Stimulated activated CD4-positive, alpha-beta T cell treated with anti-CD3 and anti-CD28 coated beads, Interleukin-1b, Interleukin-23, amount 100 ng/mL, for 24 hours (primary cell): ENCODE measurements around the gene ITSN2.

ENCODE experiments used
- DNase-seq, 4 experiments: peaks; one replicate each; pipeline ENCODE4 v3.0.0-alpha.2; 2020; ENCODE audit warnings: low read depth in 4 of 4, low spot score in 1 of 4

Gene ITSN2

DNA sequence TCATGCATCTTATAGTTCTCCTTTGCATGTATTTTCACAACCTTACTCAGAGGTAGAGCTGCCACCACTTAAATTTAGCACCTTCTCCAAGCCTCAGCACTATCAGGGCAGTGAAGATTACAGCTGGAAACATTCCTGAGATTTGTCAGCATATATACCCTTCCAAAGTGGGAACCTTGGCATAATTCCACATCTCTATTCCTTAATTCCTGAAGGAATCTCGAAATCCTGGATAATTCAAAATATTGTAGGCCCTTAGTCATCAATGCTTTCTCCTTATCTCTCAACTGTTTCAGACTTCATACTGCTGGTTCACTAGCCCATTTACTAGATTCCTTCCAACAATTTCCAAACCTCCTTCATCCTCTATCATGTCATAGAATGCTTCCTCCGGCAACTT is 87.4 kb downstream of the ITSN2 start:
- no peak for DNase-seq

DNA sequence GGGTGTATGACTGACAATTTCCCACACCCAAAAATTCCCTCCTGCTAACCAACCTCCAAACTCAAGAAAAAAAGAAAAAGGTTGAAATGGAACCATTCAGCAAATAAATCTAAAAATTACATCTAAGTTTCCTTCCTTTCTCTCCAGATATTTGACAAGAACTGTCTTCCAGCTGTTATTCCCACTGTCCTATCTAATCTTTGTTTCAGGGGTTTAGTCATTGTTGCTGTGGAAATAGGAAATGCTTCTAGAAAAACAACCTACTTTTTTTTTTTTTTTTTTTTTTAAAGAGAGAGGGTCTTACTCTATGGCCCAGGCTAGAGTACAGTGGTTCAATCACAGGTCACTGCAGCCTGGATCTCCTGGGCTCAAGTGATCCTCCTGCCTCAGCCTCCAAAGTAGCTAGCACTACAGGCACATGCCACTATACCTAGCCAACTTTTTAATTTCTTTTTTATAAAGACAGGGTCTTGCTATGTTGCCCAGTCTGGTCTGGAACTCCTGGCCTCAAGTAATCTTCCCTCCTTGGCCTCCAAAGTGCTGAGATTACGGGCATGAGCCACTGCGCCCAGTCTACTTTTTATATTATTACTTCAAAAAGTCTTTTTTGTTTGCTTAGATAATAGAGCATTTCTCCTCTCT is 88.1 kb downstream of the ITSN2 start:
- no peak for DNase-seq

DNA sequence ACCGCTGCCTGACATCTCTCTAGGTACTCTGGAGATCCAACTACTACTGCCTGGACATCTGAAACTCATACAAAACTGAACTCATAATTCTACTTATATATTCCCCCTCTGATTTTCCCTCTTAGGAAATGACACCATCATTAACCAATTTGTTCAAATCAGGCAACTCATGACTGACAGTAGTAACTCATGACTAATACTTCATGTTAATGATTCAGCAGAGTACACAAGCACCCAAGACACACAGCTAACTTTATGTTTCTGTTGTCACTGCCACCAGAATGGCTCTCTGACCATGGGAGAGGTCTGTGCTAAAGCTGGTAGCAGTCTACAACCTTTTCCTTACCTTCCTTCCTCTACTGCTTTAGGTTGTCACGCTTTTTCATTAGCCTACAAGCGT is 91.1 kb downstream of the ITSN2 start:
- no peak for DNase-seq

DNA sequence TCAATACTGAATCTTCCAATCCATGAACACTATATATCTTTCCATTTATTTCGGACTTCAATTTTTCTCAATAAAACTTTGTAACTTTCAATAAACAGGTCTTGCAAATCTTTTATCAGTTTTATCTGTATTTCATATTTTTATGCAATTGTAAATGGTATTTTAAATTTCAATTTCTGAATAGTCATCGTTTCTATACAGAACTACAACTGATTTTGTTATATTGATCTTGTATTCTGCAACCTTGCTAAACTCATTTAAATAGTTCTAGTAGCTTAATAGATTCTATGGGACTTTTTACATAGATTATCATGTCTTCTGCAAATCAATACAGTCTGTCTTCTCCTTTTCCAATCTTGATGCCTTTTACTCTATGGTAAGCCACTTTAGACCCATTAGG is 95.1 kb downstream of the ITSN2 start:
- DNase-seq: no peak

DNA sequence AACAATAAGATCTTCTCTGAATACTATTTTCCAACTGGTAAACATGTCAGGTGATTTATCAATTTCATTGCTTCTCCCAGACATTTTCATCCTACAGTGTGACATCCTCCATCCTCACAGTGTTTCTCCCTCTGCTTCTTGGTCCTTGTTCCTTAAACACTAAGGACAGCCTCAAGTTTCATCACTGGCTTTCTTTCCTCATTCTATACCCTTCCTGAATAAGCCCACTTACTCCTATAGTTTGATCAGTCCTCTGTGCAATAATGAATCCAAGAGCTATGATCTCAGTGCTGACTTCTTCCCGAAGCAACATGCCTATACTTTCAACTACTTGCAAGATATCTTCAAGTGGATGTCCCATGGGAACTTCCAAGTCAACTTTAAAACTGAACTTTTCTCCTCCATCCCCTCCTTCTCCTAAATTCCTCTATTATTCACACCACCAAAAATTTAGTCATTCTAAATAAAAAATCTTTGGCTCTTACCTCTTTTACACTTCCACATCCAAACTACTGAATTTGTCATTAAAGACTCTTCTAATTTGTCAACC is 97.8 kb downstream of the ITSN2 start:
- DNase-seq: no peak

DNA sequence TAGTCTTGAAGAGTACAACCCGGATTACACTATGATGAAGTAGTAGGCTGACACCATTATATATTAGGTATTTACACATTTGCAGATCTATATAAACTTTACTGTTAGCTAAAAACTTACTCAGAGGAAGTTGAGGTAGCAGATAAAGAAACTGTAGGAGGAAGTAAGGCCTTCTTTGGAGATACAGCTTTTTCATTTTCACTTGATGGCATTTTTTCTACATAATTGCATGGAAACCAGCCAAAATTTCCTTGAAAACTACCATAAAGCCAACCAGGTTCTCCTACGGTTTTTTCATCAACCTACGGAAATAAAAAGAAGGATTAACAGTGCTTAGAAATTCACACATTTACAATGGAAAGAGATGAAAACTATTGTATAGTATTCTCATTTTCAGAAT is 98.9 kb downstream of the ITSN2 start:
- DNase-seq: no peak

DNA sequence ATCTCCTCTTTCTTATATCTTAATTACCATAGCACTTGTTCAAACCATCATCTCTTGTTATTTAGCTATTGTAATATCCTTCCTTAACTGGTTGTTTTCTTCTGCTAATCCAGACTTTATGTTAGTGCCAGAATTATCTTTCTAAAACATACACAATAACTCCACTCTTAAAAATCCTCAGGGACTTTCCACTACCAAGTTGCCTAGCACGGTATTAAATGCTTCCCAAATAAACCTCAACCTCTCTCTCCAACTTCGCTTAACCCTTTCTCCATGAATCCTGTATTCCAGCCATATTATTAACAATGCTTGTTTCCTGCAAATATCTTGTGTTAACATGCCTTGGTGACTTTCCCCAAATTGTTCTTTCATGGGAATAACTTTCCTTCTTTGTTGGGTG is 101.0 kb downstream of the ITSN2 start:
- DNase-seq: no peak

DNA sequence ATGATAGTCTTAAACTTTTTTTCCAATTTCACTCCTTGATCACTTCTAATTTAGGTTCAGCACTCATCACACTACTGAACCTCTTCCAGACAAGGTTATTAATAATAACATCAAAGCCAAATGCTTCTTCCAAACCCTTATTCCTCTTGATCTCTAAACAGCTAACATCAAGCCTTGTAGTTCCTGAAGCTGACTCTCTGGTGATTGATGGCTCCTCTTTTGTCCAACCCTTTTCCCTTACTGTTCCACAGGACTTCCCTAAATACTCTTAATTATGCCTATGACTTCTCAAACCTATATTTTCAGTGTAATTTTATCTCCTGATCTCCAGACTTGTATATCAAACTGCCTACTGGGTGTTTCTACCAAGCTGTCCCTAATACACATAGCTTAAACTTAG is 101.6 kb downstream of the ITSN2 start:
- no peak for DNase-seq

DNA sequence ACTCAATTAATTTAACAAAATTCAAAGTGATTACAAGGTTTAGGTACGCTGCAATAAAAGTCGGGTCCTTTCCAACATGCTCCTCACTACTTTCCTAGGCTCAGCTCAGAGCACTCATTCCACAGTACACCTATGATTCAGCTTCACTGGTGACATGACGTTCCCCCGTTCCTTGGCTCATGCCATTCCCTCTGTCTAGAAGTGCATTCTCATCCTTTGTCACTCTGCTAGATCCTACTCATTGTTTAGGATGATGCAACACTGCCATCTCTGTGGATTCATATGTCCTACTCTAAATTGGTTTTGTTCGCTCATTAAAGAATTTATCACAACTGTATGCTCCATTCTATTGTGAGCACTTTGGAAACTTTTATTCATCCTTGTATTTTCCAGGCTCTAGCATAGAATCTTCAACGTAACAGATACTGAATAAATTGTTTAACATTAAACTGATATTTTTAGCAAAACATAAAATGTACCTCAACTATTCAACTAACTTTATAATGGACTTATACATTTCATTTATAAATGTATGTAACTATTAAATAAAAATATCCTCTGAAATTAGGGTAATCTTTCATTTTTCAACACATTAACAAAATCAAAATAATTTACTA is 106.9 kb downstream of the ITSN2 start:
- no peak for DNase-seq

DNA sequence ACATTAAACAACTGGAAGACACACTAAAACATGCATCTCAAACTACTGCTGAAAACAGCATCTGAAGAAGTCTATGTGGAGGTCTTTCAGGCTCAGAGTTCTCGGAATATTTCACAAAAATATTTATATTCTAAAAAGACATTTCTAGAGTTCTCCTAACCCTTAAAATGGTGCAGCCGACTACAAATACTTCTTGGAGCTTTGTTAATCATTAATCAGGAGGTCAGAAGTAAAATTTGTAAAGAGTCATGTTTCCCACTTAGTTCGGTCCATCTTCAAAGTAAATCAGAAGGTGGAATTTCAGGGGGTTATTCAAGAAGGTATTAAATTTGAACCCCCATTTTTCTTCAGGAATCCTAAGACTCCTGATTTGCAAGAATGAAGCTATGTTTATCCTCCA is 112.7 kb downstream of the ITSN2 start:
- DNase-seq: no peak

DNA sequence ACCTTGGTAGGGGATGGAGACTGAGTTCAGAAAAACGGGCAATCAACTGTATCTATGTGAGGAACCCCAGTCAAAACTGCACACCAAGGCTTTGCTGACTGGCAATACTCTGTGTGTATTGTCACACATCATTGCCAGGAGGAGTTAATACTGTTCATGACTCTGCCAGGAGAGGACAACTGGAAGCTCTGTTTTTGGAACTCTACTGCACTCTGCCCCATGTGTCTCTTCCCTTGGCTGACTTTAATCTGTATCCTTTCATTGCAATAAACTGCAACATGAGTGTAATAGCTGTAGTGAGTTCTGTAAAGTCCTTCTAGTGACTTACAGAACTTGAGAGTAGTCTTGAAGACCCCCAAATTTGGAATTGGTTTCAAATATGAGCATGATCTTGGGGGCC is 113.2 kb downstream of the ITSN2 start:
- DNase-seq: no peak

DNA sequence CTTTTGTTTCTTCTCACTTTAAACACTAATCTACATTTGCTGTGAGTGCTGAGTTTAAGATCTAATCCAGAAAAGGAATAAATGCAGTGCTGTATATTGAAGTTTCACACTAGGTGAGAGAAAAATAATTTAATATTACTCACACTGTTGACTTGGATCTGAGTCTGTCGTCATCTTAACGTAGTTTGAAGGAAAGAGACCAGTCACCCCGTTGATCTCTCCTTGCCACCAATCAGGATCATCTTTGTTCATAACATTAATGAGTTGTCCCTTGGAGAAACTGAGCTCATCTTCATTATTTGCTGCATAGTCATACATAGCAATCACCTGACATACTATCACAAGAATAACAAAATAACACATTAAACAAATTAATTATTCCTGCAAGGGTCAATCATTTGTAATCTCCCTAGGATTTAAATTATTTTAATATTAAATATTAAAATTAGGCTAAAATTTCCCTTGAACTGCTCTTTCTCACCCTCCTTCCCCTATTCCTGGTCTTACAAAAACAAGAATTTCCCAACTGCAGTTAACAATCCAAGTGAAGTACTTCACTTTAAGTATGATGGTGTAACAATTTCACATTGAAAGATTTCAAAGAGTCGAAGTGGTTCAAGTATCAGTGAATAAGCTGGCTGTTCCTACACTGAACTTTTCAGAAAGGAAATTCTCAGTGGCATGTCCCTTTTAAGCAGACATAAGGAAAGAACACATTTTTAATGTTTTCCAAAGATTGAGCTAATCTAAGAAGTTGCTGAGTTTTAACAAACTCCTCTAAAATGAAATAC is 114.2 kb downstream of the ITSN2 start:
- DNase-seq: no peak

DNA sequence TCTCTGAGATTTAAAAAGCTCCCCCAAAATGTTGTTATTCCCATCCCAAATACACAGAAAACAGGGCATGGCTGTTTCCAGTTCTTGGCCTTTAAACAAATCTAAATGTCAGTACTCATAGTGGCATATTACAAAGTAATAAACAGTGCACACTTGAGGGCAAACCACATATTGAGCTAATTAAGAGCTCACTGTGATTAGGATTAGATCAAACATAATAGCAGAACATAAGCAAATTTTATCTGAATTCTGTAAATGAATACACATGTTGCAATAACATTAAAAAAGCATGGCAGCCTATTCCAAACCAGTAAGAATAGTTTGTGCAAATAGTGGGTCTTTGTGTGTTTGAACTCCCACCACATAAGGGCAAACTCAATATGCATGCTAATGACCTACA is 118.8 kb downstream of the ITSN2 start:
- no peak for DNase-seq

DNA sequence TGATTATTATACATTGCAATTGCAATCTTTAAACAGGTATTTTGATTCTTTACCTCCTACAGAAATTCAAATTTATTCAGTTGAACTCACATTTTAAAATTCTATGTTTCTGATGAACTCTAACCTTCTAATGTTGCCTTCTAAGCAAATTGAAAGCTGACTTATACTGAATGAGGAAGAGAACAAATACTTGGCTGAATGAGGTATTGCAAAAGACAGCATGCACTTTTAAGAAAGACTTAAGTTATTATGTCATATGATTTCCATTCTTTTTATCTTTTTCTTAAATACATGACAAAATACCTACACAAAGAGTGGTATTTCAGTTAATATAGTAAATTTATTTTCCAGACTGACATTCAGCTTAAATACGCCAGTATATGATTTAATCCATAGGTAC is 120.8 kb downstream of the ITSN2 start:
- no peak for DNase-seq

DNA sequence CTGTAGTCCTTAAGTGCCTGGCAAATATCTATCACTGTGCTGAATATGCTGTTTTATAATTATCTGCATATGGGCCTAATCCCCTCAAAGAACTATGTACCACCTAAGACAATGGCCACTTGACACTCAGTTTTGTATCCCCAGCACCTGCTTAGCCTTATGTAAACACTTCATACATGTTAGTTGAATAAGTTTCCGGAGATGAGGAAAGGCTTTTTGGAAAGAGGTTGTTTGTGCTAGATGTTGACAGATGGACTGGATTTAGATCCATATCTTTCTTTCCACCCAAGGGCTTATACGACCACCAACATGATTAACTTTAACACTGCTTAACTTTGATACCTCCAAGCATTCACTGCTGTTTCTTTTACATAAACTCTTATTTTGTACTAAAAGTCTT is 122.2 kb downstream of the ITSN2 start:
- DNase-seq: no peak

DNA sequence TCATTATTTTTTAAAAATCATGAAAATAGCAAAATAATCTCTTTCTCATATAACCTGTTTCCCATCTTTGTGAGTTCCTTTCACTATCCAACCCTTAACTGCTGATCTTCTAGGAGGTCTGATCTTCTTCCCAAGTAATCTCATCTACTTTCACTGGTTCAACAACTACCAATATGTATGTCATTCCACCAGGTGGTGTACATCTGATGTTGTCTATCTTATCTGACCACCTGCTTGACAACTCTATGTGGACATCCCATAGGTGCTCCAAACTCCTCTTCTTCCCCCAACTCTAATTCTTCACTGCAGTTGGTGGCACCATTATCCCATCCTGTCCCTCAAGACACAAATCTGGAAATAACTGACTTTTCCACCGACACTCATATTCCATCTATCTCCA is 123.0 kb downstream of the ITSN2 start:
- DNase-seq: no peak

DNA sequence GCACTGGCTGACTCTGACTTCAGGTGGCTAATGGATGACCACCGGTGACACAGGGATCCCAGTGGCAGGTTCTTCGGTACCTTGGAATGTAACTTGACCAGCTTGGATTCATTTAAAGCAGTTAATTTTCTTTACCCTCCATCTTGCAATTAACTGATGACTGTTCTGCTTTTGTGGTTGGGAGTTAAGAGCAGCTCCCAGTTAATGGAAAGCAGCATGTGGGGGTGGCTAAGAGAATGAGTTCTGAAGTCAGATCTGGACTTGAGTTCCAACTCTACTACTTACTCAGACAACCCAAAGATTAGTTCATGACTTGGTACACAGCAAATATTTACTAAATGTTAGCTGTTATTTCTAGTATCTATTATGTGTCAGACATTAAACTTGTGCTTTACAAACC is 127.0 kb downstream of the ITSN2 start:
- no peak for DNase-seq

DNA sequence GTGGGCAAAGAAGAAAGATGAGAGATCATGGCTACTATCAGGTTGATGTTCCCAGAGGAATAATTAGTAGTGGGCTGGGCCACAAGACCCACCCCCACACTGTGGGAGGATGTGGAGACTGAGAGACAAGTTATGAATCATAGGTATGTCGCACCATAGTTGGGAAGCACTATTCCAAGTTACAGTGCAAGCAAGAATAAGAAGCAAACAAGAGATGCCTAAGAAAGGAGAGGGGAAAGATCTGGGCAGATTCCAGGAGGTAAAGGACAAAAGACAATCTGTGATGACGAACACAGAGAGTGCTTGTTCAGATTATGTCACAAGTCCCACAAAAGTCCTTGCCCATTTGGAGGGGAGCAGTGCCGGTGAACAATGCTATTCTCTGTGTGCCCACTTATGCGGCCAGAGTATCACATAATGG is 128.9 kb downstream of the ITSN2 start:
- DNase-seq: no peak

DNA sequence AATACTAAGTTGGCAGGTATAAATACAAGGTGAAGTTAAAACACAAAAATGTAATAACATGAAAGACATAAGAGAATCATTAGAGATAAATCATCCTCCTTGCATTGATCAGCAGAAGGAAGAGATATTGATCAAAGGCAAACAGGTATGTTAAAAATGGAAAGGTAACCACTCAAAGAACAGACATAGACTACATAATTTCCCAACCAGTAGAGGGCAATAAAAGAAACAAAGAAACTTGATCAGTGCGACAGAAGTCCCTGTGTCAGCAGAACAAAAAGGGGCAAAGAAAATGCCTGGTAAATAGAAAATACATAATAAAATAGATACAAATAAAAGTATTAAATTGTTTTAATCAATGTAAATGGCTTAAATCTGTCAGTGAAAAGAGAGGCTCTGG is 131.9 kb downstream of the ITSN2 start:
- DNase-seq: no peak

DNA sequence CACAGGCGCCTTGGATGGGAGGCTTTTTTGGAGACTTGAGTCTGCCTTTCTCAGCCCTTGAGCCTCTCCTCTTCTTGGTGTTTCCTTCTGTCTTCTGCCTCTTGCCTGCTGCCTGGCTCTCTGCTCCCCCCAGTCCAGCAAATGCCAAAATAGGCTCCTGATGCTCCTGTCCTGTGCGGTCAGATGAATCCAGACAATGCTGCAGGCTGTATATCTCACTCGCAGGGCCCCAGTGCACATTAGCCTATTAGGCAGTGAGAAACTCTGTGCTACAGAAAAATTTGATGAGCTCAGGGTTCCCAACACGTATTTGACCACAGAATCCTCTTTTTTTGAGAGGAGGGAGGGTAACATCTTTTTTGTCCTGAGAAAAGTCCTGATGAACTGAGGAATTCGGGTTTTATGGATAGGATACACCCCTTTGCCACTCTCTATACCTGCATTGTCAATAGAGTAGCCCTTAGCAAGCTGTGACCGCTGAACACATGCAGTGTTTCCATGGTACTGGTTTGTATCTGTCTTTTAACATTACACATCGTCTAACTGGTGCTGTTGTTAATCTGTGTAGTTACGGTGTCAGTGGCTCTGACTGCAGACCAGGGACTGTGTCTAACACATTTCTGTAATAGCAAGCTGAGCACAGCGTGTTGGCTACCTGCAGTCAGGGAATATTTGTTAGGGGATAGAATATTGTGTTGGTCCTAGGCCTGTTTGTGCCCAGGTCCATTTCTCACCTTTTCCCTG is 134.7 kb downstream of the ITSN2 start:
- no peak for DNase-seq

DNA sequence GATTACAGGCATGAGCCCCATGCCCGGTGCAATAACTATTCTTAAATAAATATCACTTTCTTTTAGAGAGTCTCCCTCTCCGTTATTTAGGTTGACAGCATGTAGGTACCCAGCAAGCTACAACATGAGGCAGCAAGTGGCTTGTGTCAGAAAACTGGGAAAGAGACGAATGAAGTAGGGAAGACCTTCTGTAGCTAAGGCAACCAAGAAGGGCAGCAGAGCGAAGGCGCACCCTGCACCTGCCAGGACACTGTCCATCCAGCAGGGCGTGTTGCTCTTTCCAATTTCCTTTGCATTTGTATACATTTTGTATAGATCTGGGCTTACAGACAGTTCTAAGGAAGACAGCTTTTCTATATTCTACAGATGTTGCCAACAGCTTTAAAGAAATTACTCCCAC is 137.4 kb downstream of the ITSN2 start:
- no peak for DNase-seq
